Measurements from ENCODE around the gene TOMM40.
A peak's percentile ranks its signal among the peaks of the same experiment; 100 is the strongest.
"Not testable (repeated sequence)": the region's sequence is repeated elsewhere in the genome, so short reads cannot be mapped to it uniquely, and the experiment has no call there.

TOMM40 gene

DNA sequence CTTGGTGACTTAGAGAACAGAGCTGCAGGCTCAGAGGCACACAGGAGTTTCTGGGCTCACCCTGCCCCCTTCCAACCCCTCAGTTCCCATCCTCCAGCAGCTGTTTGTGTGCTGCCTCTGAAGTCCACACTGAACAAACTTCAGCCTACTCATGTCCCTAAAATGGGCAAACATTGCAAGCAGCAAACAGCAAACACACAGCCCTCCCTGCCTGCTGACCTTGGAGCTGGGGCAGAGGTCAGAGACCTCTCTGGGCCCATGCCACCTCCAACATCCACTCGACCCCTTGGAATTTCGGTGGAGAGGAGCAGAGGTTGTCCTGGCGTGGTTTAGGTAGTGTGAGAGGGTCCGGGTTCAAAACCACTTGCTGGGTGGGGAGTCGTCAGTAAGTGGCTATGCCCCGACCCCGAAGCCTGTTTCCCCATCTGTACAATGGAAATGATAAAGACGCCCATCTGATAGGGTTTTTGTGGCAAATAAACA, 33.2 kb downstream of the TOMM40 start:
- no peak overlapping the region for H3K4me3 ChIP-seq (ENCODE audit: low read length)
- DNase-seq (ENCODE audit: low read depth), result no peak
- TF ChIP-seq, protein P1, sequence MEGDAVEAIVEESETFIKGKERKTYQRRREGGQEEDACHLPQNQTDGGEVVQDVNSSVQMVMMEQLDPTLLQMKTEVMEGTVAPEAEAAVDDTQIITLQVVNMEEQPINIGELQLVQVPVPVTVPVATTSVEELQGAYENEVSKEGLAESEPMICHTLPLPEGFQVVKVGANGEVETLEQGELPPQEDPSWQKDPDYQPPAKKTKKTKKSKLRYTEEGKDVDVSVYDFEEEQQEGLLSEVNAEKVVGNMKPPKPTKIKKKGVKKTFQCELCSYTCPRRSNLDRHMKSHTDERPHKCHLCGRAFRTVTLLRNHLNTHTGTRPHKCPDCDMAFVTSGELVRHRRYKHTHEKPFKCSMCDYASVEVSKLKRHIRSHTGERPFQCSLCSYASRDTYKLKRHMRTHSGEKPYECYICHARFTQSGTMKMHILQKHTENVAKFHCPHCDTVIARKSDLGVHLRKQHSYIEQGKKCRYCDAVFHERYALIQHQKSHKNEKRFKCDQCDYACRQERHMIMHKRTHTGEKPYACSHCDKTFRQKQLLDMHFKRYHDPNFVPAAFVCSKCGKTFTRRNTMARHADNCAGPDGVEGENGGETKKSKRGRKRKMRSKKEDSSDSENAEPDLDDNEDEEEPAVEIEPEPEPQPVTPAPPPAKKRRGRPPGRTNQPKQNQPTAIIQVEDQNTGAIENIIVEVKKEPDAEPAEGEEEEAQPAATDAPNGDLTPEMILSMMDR (IDR thresholded peaks at IDR 0.05; ENCODE audit: insufficient read depth, low read depth, low read length, missing control alignments), result no peak

DNA sequence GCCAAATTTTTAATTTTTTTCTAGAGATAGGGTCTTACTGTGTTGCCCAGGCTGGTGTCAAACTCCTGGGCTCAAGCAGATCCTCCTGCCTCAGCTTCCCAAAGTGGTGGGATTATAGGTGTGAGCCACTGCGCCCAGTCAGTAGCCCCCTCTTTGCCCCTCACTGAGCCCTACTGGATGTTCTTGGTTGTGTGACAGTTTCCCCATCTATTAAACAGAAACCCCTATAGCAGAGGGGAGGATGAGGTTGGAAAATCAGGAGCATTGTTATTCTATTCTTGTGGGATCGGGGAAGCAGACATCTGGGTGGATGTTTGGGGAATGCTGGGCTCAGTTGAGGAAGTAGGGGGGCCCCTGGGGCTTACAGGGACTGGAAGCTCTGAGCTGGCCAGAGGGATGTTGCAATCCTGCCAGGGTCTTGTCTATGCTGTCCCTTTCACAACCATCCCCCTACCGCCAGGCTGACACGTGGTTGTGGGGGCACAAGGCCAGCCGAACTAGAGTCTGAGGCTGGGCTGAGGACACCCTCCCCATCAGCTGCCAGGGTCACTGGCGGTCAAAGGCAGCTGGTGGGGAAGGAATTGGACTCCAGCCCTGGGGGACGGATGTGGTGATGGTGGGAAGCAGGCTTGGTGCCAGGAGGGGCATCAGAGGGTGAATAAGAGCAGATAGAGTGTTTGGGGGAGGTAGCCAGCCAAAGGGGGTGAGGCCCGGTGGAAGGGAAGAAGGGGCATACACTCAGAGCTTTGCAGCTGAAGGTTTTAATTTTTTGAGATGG, 34.2 kb downstream of the TOMM40 start:
- H3K4me3 ChIP-seq (ENCODE audit: low read length), result no peak overlapping the region
- TF ChIP-seq, protein P1 (IDR thresholded peaks at IDR 0.05; ENCODE audit: insufficient read depth, low read depth, low read length, missing control alignments), result no peak

DNA sequence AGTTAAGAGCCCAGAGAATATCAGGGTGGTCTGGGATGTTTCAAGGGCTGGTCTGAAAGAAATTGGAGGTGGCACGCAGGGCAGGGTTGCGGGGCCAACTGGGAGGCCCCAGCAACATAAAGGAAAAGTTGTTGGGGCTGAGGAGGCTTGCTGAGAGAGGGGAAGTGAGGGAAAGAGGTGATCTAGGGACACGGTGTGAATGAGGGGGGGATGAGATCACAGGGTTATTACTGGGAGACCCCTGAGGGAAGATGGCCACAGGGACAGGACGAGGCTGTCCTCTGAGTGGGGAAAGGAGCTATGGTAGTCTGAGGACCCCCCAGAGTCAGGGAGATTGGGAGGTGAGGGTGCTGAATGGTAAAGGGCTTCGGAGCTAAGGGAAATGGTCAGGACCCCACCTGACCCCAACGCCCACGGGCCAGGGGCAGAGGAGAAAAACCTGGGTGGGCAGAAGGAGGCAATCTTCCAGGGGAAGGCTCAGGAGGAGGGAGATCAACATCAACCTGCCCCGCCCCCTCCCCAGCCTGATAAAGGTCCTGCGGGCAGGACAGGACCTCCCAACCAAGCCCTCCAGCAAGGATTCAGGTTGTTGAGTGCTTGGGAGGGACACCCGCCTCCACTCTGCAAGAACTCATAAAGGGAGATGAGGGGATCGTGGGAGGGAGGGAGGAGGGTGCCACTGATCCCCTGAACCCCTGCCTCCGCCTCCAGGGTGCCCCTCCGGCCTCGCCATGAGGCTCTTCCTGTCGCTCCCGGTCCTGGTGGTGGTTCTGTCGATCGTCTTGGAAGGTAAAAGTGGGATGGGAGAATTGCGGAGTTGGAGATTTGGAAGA, 35.4 kb downstream of the TOMM40 start:
- not testable (repeated sequence) for H3K4me3 ChIP-seq (ENCODE audit: low read length)

More for the DNA sequence above, 34.2 kb downstream of the TOMM40 start:
- no peak for DNase-seq (ENCODE audit: low read depth)

DNA sequence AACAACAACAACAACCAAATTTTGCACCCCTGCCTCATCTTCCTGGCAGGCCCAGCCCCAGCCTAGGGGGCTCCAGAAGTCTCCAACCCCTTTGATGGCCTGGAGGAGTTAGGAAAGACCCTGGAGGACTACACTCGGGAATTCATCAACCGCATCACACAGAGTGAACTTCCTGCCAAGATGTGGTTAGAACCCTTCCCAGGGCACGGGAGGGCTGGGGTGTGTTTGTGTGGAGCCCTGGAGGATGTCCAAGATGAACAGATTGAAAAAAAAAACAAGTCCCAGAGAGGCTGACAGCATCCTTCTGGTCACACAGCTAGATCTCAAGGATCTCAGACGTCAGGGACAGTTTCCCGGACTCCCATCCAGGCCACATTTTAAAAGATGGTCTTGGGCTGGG, 36.7 kb downstream of the TOMM40 start:
- TF ChIP-seq, protein P1 (IDR thresholded peaks at IDR 0.05; ENCODE audit: insufficient read depth, low read depth, low read length, missing control alignments), result no peak
- H3K4me3 ChIP-seq (ENCODE audit: low read length), result no peak overlapping the region
- DNase-seq (ENCODE audit: low read depth), result no peak

More for the DNA sequence above, 35.4 kb downstream of the TOMM40 start:
- DNase-seq (ENCODE audit: low read depth), result not testable (repeated sequence)

DNA sequence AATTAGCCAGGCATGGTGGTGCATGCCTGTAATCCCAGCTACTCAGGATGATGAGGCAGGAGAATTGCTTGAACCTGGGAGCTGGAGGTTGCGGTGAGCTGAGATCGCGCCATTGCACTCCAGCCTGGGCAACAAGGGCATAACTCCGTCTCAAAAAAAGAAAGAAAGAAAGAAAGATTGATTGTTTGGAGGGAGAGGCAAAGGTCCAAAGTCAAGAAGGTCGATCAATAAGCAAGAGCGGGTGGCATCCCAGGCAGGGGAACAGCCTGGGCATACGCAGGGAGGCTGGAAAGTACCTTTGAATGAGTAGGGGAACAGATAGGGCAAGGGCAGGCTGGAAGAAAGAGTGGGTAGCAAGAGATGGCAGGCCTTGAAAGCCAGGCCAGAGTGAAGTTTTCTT, 39.0 kb downstream of the TOMM40 start:
- no peak for DNase-seq (ENCODE audit: low read depth)
- H3K4me3 ChIP-seq (ENCODE audit: low read length), result no peak overlapping the region
- TF ChIP-seq, protein P1 (IDR thresholded peaks at IDR 0.05; ENCODE audit: insufficient read depth, low read depth, low read length, missing control alignments), result no peak

DNA sequence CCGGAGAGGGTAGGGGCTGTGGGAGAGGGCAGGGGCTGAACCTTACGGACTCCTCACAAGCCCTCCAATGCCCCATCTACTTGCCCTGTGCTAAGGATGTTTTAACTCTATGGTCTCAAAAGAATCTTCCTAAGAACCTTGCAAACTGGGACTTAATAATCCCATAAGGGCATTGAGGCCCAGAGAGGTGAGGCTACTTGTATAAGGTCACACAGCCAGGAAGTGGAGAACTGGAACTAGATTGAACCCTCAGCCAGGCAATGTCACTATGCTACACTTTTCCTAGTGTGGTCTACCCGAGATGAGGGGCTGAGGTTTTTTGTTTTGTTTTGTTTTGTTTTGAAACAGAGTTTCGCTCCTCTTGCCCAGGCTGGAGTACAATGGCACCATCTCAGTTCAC, 40.5 kb downstream of the TOMM40 start:
- no peak for DNase-seq (ENCODE audit: low read depth)
- TF ChIP-seq, protein P1 (IDR thresholded peaks at IDR 0.05; ENCODE audit: insufficient read depth, low read depth, low read length, missing control alignments), result no peak
- no peak overlapping the region for H3K4me3 ChIP-seq (ENCODE audit: low read length)

DNA sequence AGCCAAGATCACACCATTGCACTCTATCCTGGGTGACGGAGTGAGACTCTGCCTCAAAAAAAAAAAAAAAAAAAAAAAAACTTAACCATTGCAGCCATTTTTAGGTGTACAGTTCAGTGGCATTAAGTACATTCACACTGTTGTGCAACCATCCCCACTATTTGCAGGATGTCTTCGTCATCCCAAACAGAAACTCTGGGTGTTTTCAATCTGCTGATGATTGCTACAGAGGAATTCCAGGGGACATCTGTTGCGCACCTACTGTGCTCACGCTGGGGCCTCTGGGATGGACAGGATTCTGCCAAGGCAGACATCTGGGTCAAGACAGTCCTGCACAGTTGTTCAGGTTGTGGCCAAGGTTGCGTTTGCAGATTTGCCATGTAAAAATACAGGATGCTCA, 48.6 kb downstream of the TOMM40 start:
- TF ChIP-seq, protein P1 (IDR thresholded peaks at IDR 0.05; ENCODE audit: insufficient read depth, low read depth, low read length, missing control alignments), result no peak
- DNase-seq (ENCODE audit: low read depth), result peak; percentile 42
- no peak overlapping the region for H3K4me3 ChIP-seq (ENCODE audit: low read length)

All from epithelial cell of esophagus (primary cell).